GM12878 (cell line): Measurements from ENCODE around the gene PAN3. TPM values are rescaled to one million over a fixed set of nuclear protein-coding genes. Genes with fewer than 3 reads are reported as not detected.

Experiments
- ATAC-seq: fragments of 200-7000 bp; cut with Tn5 transposase; 3 replicates; pipeline ENCODE4 v1.9.1; 2020; ENCODE audit warnings: mild to moderate bottlenecking, moderate library complexity
- BruUV-seq: library from RNA; stranded (reverse); fragments of 400-500 nt; replicated peaks from 2 replicates; lab custom pipeline; 2021; lab: Mats Ljungman, UMichigan
- CTCF ChIA-PET: fragments of 300-600 bp; sonication (Branson Sonifier 250); formaldehyde crosslinking; extraction: SDS; loops from one replicate; lab custom pipeline; 2021; ENCODE audit warnings: inconsistent platforms; lab: Yijun Ruan, JAX
- POLR2A ChIA-PET: fragments of 350-600 bp; formaldehyde crosslinking; extraction: SDS; loops from one replicate; lab custom pipeline; 2021; ENCODE audit warnings: inconsistent platforms; lab: Charles Lee
- RAD21 ChIA-PET: fragments of 300-600 bp; sonication (Branson Sonifier 250); formaldehyde crosslinking; loops from one replicate; lab custom pipeline; 2023; ENCODE audit warnings: antibody characterized with exemption; ENCODE audit not compliant: unreplicated experiment; lab: Charles Lee
- SMC1A ChIA-PET: fragments of 300-600 bp; sonication (Branson Sonifier 250); formaldehyde crosslinking; loops from one replicate; lab custom pipeline; 2023; ENCODE audit not compliant: unreplicated experiment, uncharacterized antibody; lab: Charles Lee
- DNase-seq: peaks from one replicate; pipeline ENCODE4 v3.0.0-alpha.2; 2011; ENCODE audit warnings: low read depth, low spot score
- FAIRE-seq: peaks from 3 replicates; lab custom pipeline; 2011; peaks lifted over from hg19 to GRCh38; lab: Jason Lieb, UNC
- H2AFZ ChIP-seq: 2 replicates; pipeline ENCODE4 v1.6.0; 2011; ENCODE audit warnings: low read depth, low read length, control low read depth; ENCODE audit not compliant: control insufficient read depth
- H3K27ac ChIP-seq: 2 replicates; pipeline ENCODE4 v1.5.1; 2011; ENCODE audit warnings: control low read depth; ENCODE audit not compliant: control insufficient read depth, insufficient read depth
- H3K27me3 ChIP-seq, 2 experiments: replicated peaks in 1 of 2; 2 replicates each; pipeline versions ENCODE4 v1.6.0 to v1.6.1; 2011; ENCODE audit warnings: low read length in 1 of 2; ENCODE audit not compliant: control insufficient read depth in 2 of 2, insufficient read depth in 2 of 2
- H3K36me3 ChIP-seq, 2 experiments: 2 replicates each; pipeline ENCODE4 v1.5.1; 2011; ENCODE audit warnings: low read length in 1 of 2; ENCODE audit not compliant: control insufficient read depth in 2 of 2, insufficient read depth in 2 of 2
- H3K4me1 ChIP-seq: 2 replicates; pipeline ENCODE4 v1.6.1; 2011; ENCODE audit warnings: mild to moderate bottlenecking, low read length, moderate library complexity, mixed read lengths; ENCODE audit not compliant: control insufficient read depth, insufficient read depth
- H3K4me2 ChIP-seq: 2 replicates; pipeline ENCODE4 v1.6.0; 2011; ENCODE audit warnings: control low read depth; ENCODE audit not compliant: control insufficient read depth, insufficient read depth
- H3K4me3 ChIP-seq: fragments of 200-600 bp; sonication (generic); 2 replicates; pipeline ENCODE4 v1.5.1; 2016
- H3K79me2 ChIP-seq: 2 replicates; pipeline ENCODE4 v1.6.0; 2011; ENCODE audit warnings: low read length; ENCODE audit not compliant: control insufficient read depth, insufficient read depth
- H3K9ac ChIP-seq: 2 replicates; pipeline ENCODE4 v1.8.0; 2011; ENCODE audit warnings: low read length, control low read depth, mixed read lengths; ENCODE audit not compliant: control insufficient read depth, insufficient read depth
- H3K9me3 ChIP-seq: replicated peaks from 3 replicates; pipeline ENCODE4 v1.5.1; 2011; ENCODE audit warnings: mild to moderate bottlenecking, low read length; ENCODE audit not compliant: control insufficient read depth, insufficient read depth
- H4K20me1 ChIP-seq: 2 replicates; pipeline ENCODE4 v1.6.0; 2011; ENCODE audit not compliant: control insufficient read depth, insufficient read depth
- EGR1 ChIP-seq, 2 experiments: IDR thresholded peaks; 1 replicate in 1 of 2; 2 replicates in 1 of 2; pipeline ENCODE4 v1.6.1; 2011 to 2012; ENCODE audit warnings: low read depth in 2 of 2, low read length in 2 of 2, borderline replicate concordance in 1 of 2, mild to moderate bottlenecking in 1 of 2, moderate library complexity in 1 of 2
- MTA3 ChIP-seq: IDR thresholded peaks from 2 replicates; pipeline ENCODE4 v1.6.1; 2012; ENCODE audit warnings: low read length, inconsistent platforms, borderline replicate concordance
- NRF1 ChIP-seq: conservative IDR thresholded peaks from 2 replicates; pipeline ENCODE4 v1.6.1; 2011; ENCODE audit warnings: mild to moderate bottlenecking, low read depth, low read length, improper control_type of control experiment
- SIX5 ChIP-seq: IDR thresholded peaks from 2 replicates; pipeline ENCODE4 v1.6.1; 2011; ENCODE audit warnings: mild to moderate bottlenecking, low read depth, low read length, moderate library complexity; ENCODE audit not compliant: severe bottlenecking
- TCF12 ChIP-seq: IDR thresholded peaks from 2 replicates; pipeline ENCODE4 v1.6.1; 2011; ENCODE audit warnings: low read depth, mild to moderate bottlenecking, low read length
- TCF3 ChIP-seq: IDR thresholded peaks from 2 replicates; pipeline ENCODE4 v1.6.1; 2012; ENCODE audit warnings: low read depth, mild to moderate bottlenecking, low read length, borderline replicate concordance; ENCODE audit not compliant: insufficient read depth
- YY1 ChIP-seq: IDR thresholded peaks from 2 replicates; pipeline ENCODE4 v1.6.1; 2011; ENCODE audit warnings: low read depth, mild to moderate bottlenecking, low read length
- ZBTB11 ChIP-seq: fragments of 450-650 bp; formaldehyde crosslinking; IDR thresholded peaks from 2 replicates; pipeline ENCODE4 v1.5.0; 2022; ENCODE audit warnings: mild to moderate bottlenecking, missing genetic modification characterization
- ZNF592 ChIP-seq: fragments of 450-650 bp; IDR thresholded peaks from 2 replicates; pipeline ENCODE4 v1.6.1; 2017; ENCODE audit warnings: mild to moderate bottlenecking, moderate library complexity
- WGBS: methylation state at CpG from one replicate; pipeline ENCODE4 v1.1.6; 2016; ENCODE audit warnings: low lambda C conversion rate; ENCODE audit not compliant: insufficient replicate concordance, insufficient coverage; ENCODE audit errors: missing lambda C conversion rate; 5-methylcytosine and 5-hydroxymethylcytosine counted together
- in situ Hi-C: fragments of 300-500 bp; cut with MboI; formaldehyde crosslinking; loops from 9 replicates; pipeline ENCODE4 v1.14.3; 2018; ENCODE audit warnings: mixed read lengths
- intact Hi-C: fragments of 100-400 bp; cut with micrococcal nuclease; formaldehyde crosslinking; loops from one replicate; pipeline ENCODE4 v1.14.2; 2022; ENCODE audit not compliant: unreplicated experiment
- polyA plus RNA-seq, 11 experiments: library from polyadenylated mRNA; depleted of rRNA in 4 of 11; unstranded in 6 of 11; stranded (reverse) in 5 of 11; fragments of >200 nt; fragmentation: Nextera tagmentation in 4 of 11; fragmentation: Illumina TruSeq in 1 of 11; extraction: Ambion mirVana in 4 of 11; extraction: Trizol in 1 of 11; gene quantifications; 1 replicate in 1 of 11; 2 replicates in 10 of 11; pipeline versions ENCODE4 v1.2.1 to v1.2.3, GENCODE V29; 2011 to 2016; ENCODE audit warnings: inconsistent platforms in 2 of 11, missing spikeins in 2 of 11, low read depth in 1 of 11
- total RNA-seq, 4 experiments: library from RNA; depleted of rRNA in 3 of 4; stranded (reverse); fragments of >200 nt in 3 of 4; fragmentation: Illumina TruSeq in 1 of 4; extraction: Trizol in 1 of 4; gene quantifications; 2 replicates each; pipeline versions ENCODE4 v1.2.1 to v1.2.3, GENCODE V29; 2013 to 2021

Gene PAN3
- total and polyA plus RNA-seq, 10 of the 15 experiments (the other 5 are each of a cell fraction or from before 2014, with no cell fraction given) = 13.0 to 33.3 (median 19.9) TPM

- FAIRE-seq = peak; percentile 27
- POLR2A ChIA-PET = interaction anchor here (0.8 kb wide), 1 partner anchor 334 kb away, joined by 3 read pairs; the partner anchor contains the start of gene POMP
- TF ChIP-seq TCF12 (no peak), ZNF592 (no peak), MTA3 (no peak), ZBTB11 (no peak), YY1 (no peak), NRF1 (no peak), EGR1 (IDR thresholded peaks at IDR 0.05; ENCODE audit: borderline replicate concordance in 1 of 2, low read depth in 2 of 2, low read length in 2 of 2) (no peak), TCF3 (no peak), SIX5 (no peak)
- TF ChIP-seq, all 136 proteins: peak for 0
- SMC1A ChIA-PET = interaction anchor here (0.7 to 4.7 kb wide), 23 partner anchors 8 to 474 kb away, joined by 3 to 57 read pairs (median 4); no protein-coding TSS in a partner anchor
- no peaks in the 10 kb centered on the region for H3K4me1 ChIP-seq
- 59% methylated on average over 2 of the region's 2 CpGs for WGBS
- no peaks in the 10 kb centered on the region for H3K36me3 ChIP-seq
- no TSS peak for BruUV-seq
- RAD21 ChIA-PET = interaction anchor here (0.8 to 2.9 kb wide), 12 partner anchors 32 to 472 kb away, joined by 3 to 20 read pairs (median 4); partner anchors contain the start of gene POMP
- in situ Hi-C loops = no loop called here
- H3K9me3 ChIP-seq = no peaks in the 10 kb centered on the region
- H3K27ac ChIP-seq = no peak overlapping the region
- no peaks in the 10 kb centered on the region for H3K79me2 ChIP-seq
- no peak overlapping the region for H3K9ac ChIP-seq
- intact Hi-C loops = loop anchor here (10.0 kb wide), 1 partner anchor 150 kb away; no protein-coding TSS in a partner anchor
- H3K4me3 ChIP-seq = no peak overlapping the region
- no peak overlapping the region for H3K4me2 ChIP-seq
- no peak for DNase-seq
- CTCF ChIA-PET = interaction anchor here (0.7 to 4.7 kb wide), 22 partner anchors 10 to 473 kb away, joined by 3 to 63 read pairs (median 4); partner anchors contain the start of gene POMP
- no peaks in the 10 kb centered on the region for H4K20me1 ChIP-seq
- H2AFZ ChIP-seq = no peak overlapping the region
- no peaks in the 10 kb centered on the region for H3K27me3 ChIP-seq
- no peak for ATAC-seq
Observed at GRCh38 chr13:28325022-28325421, 186.7 kb downstream of the PAN3 start.
